Thyroid gland (tissue), 4 donors: Measurements from ENCODE around the gene PKM. TPM values are rescaled to one million over a fixed set of nuclear protein-coding genes. Genes with fewer than 3 reads are reported as not detected.

Experiments
- DNase-seq, 2 donors: peaks; one replicate each; pipeline ENCODE4 v3.0.0-alpha.2; 2019
- H3K27ac ChIP-seq, 3 donors: fragments of 200-600 bp; sonication (generic); 1 replicate in 2 of 3; 2 replicates in 1 of 3; pipeline ENCODE4 v1.5.1; 2016 to 2019; ENCODE audit warnings: mild to moderate bottlenecking in 1 of 3, moderate library complexity in 1 of 3
- H3K27me3 ChIP-seq: fragments of 200-600 bp; sonication (generic); one replicate; pipeline ENCODE4 v1.5.1; 2019
- H3K36me3 ChIP-seq, 2 donors: fragments of 200-600 bp; sonication (generic); one replicate each; pipeline ENCODE4 v1.5.1; 2016 to 2019
- H3K4me1 ChIP-seq, 2 donors: fragments of 200-600 bp; sonication (generic); one replicate each; pipeline ENCODE4 v1.5.1; 2017 to 2019
- H3K4me3 ChIP-seq, 3 donors: fragments of 200-600 bp; sonication (generic); replicated peaks in 1 of 3; 1 replicate in 2 of 3; 2 replicates in 1 of 3; pipeline ENCODE4 v1.5.1; 2016; ENCODE audit warnings: mild to moderate bottlenecking in 1 of 3
- H3K9me3 ChIP-seq: fragments of 200-600 bp; sonication (generic); one replicate; pipeline ENCODE4 v1.5.1; 2017
- POLR2A ChIP-seq, 2 donors: fragments of 450-650 bp; IDR thresholded peaks; one replicate each; pipeline ENCODE4 v1.6.1; 2017; ENCODE audit warnings: antibody characterized with exemption in 2 of 2, mild to moderate bottlenecking in 2 of 2, moderate library complexity in 1 of 2
- WGBS, 2 donors: methylation state at CpG; one replicate each; pipeline ENCODE4 v1.1.5; 2017; 5-methylcytosine and 5-hydroxymethylcytosine counted together
- intact Hi-C: fragments of 100-400 bp; cut with DNase I; formaldehyde crosslinking; loops from one replicate; pipeline ENCODE4 v1.15.1; 2023
- total RNA-seq, 4 donors: library from RNA; depleted of rRNA; stranded (reverse); fragments of >200 nt; gene quantifications; one replicate each; pipeline ENCODE4 v1.2.3, GENCODE V29; 2016
- TF ChIP-seq, protein P1 (sequence below), 6 experiments: fragments of 200-600 bp in 3 of 6; fragments of 450-650 bp in 3 of 6; sonication (generic) in 3 of 6; IDR thresholded peaks; one replicate each; pipeline ENCODE4 v1.5.1; 2016 to 2019; ENCODE audit warnings: antibody characterized with exemption in 6 of 6, mild to moderate bottlenecking in 2 of 6, inconsistent platforms in 1 of 6, moderate library complexity in 1 of 6

PKM gene
- total RNA-seq, 4 donors from 2014 or later, result 270 to 587 (median 340) TPM

GRCh38 chr15:72182673-72183072, 48.3 kb downstream of the PKM start:
- Histone ChIP-seq H3K4me3 (no peak overlapping the region), H3K9me3 (no peaks in the 10 kb centered on the region), H3K27ac (peak overlapping the region in 2 of 3 donors; percentile 95), H3K4me1 (peaks cover 42 to 85% of the 10 kb centered on the region in 2 donors), H3K27me3 (no peaks in the 10 kb centered on the region), H3K36me3 (no peaks in the 10 kb centered on the region)
- TF ChIP-seq, protein P1, sequence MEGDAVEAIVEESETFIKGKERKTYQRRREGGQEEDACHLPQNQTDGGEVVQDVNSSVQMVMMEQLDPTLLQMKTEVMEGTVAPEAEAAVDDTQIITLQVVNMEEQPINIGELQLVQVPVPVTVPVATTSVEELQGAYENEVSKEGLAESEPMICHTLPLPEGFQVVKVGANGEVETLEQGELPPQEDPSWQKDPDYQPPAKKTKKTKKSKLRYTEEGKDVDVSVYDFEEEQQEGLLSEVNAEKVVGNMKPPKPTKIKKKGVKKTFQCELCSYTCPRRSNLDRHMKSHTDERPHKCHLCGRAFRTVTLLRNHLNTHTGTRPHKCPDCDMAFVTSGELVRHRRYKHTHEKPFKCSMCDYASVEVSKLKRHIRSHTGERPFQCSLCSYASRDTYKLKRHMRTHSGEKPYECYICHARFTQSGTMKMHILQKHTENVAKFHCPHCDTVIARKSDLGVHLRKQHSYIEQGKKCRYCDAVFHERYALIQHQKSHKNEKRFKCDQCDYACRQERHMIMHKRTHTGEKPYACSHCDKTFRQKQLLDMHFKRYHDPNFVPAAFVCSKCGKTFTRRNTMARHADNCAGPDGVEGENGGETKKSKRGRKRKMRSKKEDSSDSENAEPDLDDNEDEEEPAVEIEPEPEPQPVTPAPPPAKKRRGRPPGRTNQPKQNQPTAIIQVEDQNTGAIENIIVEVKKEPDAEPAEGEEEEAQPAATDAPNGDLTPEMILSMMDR (IDR thresholded peaks at IDR 0.05), result no peak
- TF ChIP-seq POLR2A (IDR thresholded peaks at IDR 0.05), result no peak
- no peak for DNase-seq
- 73 to 91% methylated on average over 3 of the region's 3 CpGs for WGBS, 2 donors
- intact Hi-C loops, result no loop called here

DNA sequence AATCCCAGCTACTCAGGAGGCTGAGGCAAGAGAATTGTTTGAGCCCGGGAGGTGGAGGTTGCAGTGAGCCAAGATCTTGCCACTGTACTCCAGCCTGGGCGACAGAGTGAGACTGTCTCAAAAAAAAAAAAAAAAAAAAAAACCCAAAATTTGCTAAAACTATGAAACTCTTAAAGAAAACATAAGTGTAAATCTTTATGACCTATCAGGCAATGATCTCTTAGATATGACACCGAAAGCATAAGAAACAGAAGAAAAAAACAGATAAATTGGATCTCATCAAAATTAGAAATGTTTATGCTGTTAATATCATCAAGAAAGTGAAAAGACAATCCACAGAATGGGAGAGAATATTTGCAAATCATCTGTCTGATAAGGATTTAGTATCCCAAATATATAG, 48.7 kb downstream of the PKM start:
- DNase-seq, result no peak
- Histone ChIP-seq H3K27ac (peak overlapping the region in 2 of 3 donors; percentile 95), H3K4me3 (no peak overlapping the region), H3K9me3 (no peaks in the 10 kb centered on the region), H3K27me3 (no peaks in the 10 kb centered on the region), H3K36me3 (no peaks in the 10 kb centered on the region), H3K4me1 (peaks cover 46 to 85% of the 10 kb centered on the region in 2 donors)
- TF ChIP-seq POLR2A (IDR thresholded peaks at IDR 0.05), result no peak
- TF ChIP-seq, protein P1 (IDR thresholded peaks at IDR 0.05), result no peak
- WGBS, 2 donors, result 92 to 93% methylated on average over 3 of the region's 3 CpGs
- intact Hi-C loops, result no loop called here

DNA sequence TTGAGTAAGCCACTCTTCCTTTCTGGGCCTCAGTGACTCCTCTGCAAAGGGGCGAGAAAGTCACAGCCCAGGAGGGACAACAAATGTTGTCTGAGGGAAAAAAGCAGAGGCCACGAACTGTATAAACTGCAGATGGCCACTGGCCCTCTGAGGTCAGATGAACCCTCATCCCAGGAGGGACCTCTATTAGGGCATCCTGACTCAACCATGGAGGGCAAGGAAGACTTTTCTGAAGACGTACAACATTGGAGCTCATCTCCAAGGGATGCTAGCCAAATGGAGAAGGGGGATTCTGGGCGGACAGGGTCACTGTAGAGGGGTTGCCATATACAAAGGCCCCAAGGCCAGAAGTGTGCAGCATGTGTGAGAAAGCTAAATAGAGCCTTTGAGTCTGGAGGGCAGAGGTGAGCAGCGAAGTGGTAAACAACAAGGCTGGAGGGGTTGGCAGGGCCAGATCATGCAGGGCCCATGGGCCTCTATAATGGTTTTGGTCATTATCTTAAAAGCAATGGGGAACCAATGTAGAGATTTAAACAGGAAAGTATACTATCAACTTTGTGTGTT, 50.1 kb downstream of the PKM start:
- no peak for TF ChIP-seq POLR2A (IDR thresholded peaks at IDR 0.05)
- TF ChIP-seq, protein P1 (IDR thresholded peaks at IDR 0.05), result no peak
- intact Hi-C loops, result no loop called here
- Histone ChIP-seq H3K4me1 (peaks cover 57 to 85% of the 10 kb centered on the region in 2 donors), H3K9me3 (no peaks in the 10 kb centered on the region), H3K4me3 (no peak overlapping the region), H3K27ac (peak overlapping the region; percentile 3 to 77 (median 74)), H3K27me3 (no peaks in the 10 kb centered on the region), H3K36me3 (no peaks in the 10 kb centered on the region)
- WGBS, 2 donors, result 86 to 90% methylated on average over 5 of the region's 5 CpGs
- DNase-seq, result no peak

DNA sequence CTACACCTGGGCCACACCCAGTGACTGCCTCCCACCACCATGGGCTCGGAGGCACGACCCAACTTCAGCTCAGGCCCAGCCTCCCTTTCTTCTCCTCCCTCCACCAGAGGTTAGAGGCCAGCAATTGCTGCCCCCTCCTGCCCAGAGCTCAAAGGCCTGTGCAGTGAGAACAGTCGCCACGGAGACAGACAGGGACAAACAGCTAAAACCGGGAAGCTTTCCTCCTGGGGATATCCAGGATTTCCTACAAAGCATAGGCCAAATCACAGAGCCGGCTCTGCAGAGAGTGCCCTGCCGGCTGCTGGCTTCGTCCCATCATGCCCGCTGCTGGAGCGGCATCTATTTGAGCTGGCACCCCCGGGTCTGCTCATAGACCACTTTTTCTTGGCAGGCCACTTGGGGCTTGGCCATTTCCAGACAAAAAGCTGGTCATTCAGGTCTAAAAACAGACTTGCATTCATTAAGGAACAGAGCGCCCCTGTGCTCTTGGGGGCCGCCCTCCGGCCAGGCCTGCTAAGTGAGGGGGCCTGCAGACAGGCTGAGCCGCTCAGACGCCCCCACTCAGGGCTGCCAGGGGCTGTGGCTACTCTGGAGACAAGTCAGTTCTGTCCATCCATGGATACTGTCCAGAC, 50.9 kb downstream of the PKM start:
- TF ChIP-seq, protein P1 (IDR thresholded peaks at IDR 0.05), result no peak
- no peak for TF ChIP-seq POLR2A (IDR thresholded peaks at IDR 0.05)
- Histone ChIP-seq H3K9me3 (no peaks in the 10 kb centered on the region), H3K36me3 (no peaks in the 10 kb centered on the region), H3K4me1 (peaks cover 59 to 85% of the 10 kb centered on the region in 2 donors), H3K4me3 (no peak overlapping the region), H3K27me3 (no peaks in the 10 kb centered on the region), H3K27ac (peak overlapping the region; percentile 3 to 77 (median 74))
- intact Hi-C loops, result no loop called here
- WGBS, 2 donors, result 52 to 67% methylated on average over 11 to 12 of the region's 16 CpGs
- peak; percentile 44 to 48 for DNase-seq

GRCh38 chr15:72178976-72179585, 51.9 kb downstream of the PKM start:
- no peaks in the 10 kb centered on the region for H3K27me3 ChIP-seq
- peaks cover 56 to 85% of the 10 kb centered on the region in 2 donors for H3K4me1 ChIP-seq
- no peak for DNase-seq
- intact Hi-C loops, result no loop called here
- H3K4me3 ChIP-seq, result no peak overlapping the region
- H3K9me3 ChIP-seq, result no peaks in the 10 kb centered on the region
- WGBS, 2 donors, result 93 to 97% methylated on average over 13 of the region's 13 CpGs
- H3K27ac ChIP-seq, result peak overlapping the region in 2 of 3 donors; percentile 74 to 77
- no peak for TF ChIP-seq POLR2A (IDR thresholded peaks at IDR 0.05)
- TF ChIP-seq, protein P1 (IDR thresholded peaks at IDR 0.05), result no peak
- no peaks in the 10 kb centered on the region for H3K36me3 ChIP-seq
